Erythroblast (primary cell): Measurements from ENCODE around the gene ATRX.

Experiments used
- GATA1 ChIP-seq: IDR thresholded peaks from 2 replicates; pipeline ENCODE4 v1.6.1; 2011; ENCODE audit warnings: low read depth, mild to moderate bottlenecking, control low read depth, low read length, moderate library complexity
- POLR2A ChIP-seq: IDR thresholded peaks from 2 replicates; pipeline ENCODE4 v1.6.1; 2011; ENCODE audit warnings: mild to moderate bottlenecking, low read length

DNA sequence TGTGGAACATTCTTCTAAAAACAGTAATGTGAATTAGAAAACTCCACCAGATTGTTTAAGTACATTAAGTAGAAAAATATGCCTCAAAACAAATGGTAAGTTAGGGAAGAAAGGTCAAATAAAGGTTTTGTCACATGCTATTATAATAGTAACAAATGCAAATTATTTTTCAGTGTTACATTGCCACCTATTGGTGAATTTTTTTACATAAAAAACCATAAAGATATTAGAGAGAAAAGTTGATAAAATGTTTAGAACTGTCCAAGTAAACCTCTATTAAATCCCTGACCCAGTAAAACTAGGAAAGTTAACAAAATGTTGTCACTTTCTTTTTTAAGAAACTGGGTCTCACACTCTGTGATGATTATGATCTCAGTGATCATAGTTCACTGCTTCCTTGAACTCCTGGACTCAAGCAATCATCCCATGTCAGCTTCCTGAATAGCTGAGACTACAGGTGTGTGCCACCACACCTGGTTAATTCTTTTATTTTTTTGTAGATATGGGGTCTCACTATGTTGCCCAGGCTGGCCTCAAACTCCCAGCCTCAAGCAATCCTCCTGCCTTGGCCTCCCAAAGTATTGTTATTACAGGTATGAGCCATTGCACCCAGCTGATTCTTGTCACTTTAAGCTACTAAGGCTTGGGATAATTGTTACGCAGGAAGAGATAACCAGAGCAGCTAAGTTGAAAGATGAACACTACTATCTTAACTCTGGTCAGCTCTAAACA lies 157.6 kb downstream of the ATRX start:
- no peak for TF ChIP-seq POLR2A
- no peak for TF ChIP-seq GATA1
